Astrocyte (in vitro differentiated cells and primary cell): Measurements from ENCODE around the gene PCDHGA7. TPM values are rescaled to one million over a fixed set of nuclear protein-coding genes. Genes with fewer than 3 reads are reported as not detected.

ENCODE experiments used
- DNase-seq: peaks from one replicate; pipeline ENCODE4 v3.0.0-alpha.2; 2010; ENCODE audit warnings: low read depth
- FAIRE-seq: peaks from 2 replicates; lab custom pipeline; 2011; peaks lifted over from hg19 to GRCh38; lab: Jason Lieb, UNC
- H2AFZ ChIP-seq: 2 replicates; pipeline ENCODE4 v1.6.0; 2012; ENCODE audit warnings: low read depth, low read length, inconsistent platforms
- H3K27ac ChIP-seq: 2 replicates; pipeline ENCODE4 v1.5.1; 2011; ENCODE audit warnings: low read depth, low read length, inconsistent platforms
- H3K27me3 ChIP-seq: 2 replicates; pipeline ENCODE4 v1.6.0; 2011; ENCODE audit warnings: low read length, inconsistent platforms; ENCODE audit not compliant: insufficient read depth
- H3K36me3 ChIP-seq: 2 replicates; pipeline ENCODE4 v1.5.1; 2011; ENCODE audit warnings: low read length, inconsistent platforms; ENCODE audit not compliant: insufficient read depth
- H3K4me1 ChIP-seq: 2 replicates; pipeline ENCODE4 v1.5.1; 2011; ENCODE audit warnings: low read length, inconsistent platforms; ENCODE audit not compliant: insufficient read depth
- H3K4me2 ChIP-seq: 2 replicates; pipeline ENCODE4 v1.6.0; 2012; ENCODE audit warnings: low read length, inconsistent platforms
- H3K4me3 ChIP-seq: 2 replicates; pipeline ENCODE4 v1.5.1; 2011; ENCODE audit warnings: low read depth, mild to moderate bottlenecking, low read length, inconsistent platforms; ENCODE audit not compliant: insufficient read depth
- H3K79me2 ChIP-seq: 2 replicates; pipeline ENCODE4 v1.6.0; 2012; ENCODE audit warnings: mild to moderate bottlenecking, low read length, inconsistent platforms; ENCODE audit not compliant: insufficient read depth
- H3K9ac ChIP-seq: 2 replicates; pipeline ENCODE4 v1.6.0; 2012; ENCODE audit warnings: mild to moderate bottlenecking, low read length, inconsistent platforms
- H3K9me3 ChIP-seq: 2 replicates; pipeline ENCODE4 v1.5.1; 2012; ENCODE audit warnings: low read depth, mild to moderate bottlenecking, low read length, inconsistent platforms; ENCODE audit not compliant: insufficient read depth
- H4K20me1 ChIP-seq: 2 replicates; pipeline ENCODE4 v1.6.0; 2012; ENCODE audit warnings: low read length, inconsistent platforms; ENCODE audit not compliant: insufficient read depth
- H3K27ac Mint-ChIP-seq: one replicate; pipeline ENCODE4 v1.8.0; 2021; ENCODE audit warnings: mild to moderate bottlenecking, mixed read lengths; ENCODE audit not compliant: unreplicated experiment
- H3K27me3 Mint-ChIP-seq: one replicate; pipeline ENCODE4 v1.8.0; 2021; ENCODE audit warnings: low read depth, mixed read lengths; ENCODE audit not compliant: unreplicated experiment
- H3K36me3 Mint-ChIP-seq: one replicate; pipeline ENCODE4 v1.8.0; 2021; ENCODE audit warnings: low read depth, mixed read lengths; ENCODE audit not compliant: unreplicated experiment
- H3K4me1 Mint-ChIP-seq: one replicate; pipeline ENCODE4 v1.8.0; 2021; ENCODE audit warnings: low read depth, mixed read lengths; ENCODE audit not compliant: unreplicated experiment
- H3K4me3 Mint-ChIP-seq: one replicate; pipeline ENCODE4 v1.8.0; 2021; ENCODE audit warnings: mild to moderate bottlenecking, moderate library complexity, mixed read lengths; ENCODE audit not compliant: unreplicated experiment
- H3K9me3 Mint-ChIP-seq: one replicate; pipeline ENCODE4 v1.8.0; 2021; ENCODE audit warnings: mild to moderate bottlenecking, mixed read lengths; ENCODE audit not compliant: unreplicated experiment
- EZH2 ChIP-seq: IDR thresholded peaks from 2 replicates; pipeline ENCODE4 v1.6.1; 2012; ENCODE audit warnings: mild to moderate bottlenecking, low read length, inconsistent platforms; ENCODE audit not compliant: insufficient read depth
- total RNA-seq: library from RNA; stranded (reverse); gene quantifications from 2 replicates; pipeline ENCODE4 v1.2.1, GENCODE V29; 2021
- TF ChIP-seq, protein P1 (sequence below): IDR thresholded peaks from 2 replicates; pipeline ENCODE4 v1.5.1; 2011; ENCODE audit warnings: low read depth, mild to moderate bottlenecking, inconsistent platforms, low read length, moderate library complexity; ENCODE audit not compliant: insufficient read depth

PCDHGA7 gene
- total RNA-seq, 1 donor from 2014 or later: 0.57 TPM

DNA sequence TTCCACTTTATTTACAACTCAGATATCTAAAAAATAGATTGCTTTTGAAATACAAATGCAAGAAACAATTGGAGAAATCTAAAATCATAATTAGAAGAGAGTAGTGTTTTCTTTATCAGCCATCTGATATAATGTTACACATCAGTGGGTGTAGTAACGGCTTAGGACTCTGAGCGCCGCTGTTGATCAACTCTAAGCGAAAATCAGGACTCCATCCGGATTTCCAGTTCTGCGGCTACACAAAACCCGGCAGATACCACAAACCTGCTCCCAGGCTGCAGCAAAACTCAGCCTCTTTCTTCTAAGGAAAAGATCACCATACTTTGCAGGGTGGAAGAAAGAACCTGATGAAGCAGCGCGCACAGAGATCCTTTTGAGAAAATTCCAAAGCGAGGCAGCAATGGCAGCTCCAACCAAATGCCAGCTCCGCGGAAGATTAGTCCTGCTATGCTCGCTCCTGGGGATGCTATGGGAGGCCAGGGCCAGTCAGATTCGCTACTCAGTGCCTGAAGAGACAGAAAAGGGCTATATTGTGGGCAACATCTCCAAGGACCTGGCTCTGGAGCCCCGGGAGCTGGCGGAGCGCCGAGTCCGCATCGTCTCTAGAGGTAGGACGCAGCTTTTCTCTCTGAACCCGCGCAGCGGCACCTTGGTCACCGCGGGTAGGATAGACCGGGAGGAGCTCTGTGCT lies 20.2 kb downstream of the PCDHGA7 start, which contains the start of gene PCDHGA9:
PCDHGA9 (plus strand) TSS at position 226 of the 691 bp plus-strand sequence; CDS start at position 401, 175 bp downstream.
- peaks cover 15% of the 10 kb centered on the region for H3K36me3 Mint-ChIP-seq

DNA sequence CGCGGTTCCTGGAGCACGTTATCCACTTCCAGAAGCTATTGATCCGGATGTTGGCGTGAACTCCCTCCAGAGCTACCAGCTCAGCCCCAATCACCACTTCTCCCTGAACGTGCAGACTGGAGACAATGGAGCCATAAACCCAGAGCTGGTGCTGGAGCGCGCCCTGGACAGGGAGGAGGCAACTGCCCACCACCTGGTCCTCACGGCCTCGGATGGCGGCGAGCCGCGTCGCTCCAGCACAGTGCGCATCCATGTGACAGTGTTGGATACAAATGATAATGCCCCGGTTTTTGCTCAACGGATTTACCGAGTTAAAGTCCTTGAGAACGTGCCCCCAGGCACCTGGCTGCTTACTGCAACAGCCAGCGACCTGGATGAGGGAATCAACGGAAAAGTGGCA lies 20.8 kb downstream of the PCDHGA7 start:
- TF ChIP-seq, protein P1, sequence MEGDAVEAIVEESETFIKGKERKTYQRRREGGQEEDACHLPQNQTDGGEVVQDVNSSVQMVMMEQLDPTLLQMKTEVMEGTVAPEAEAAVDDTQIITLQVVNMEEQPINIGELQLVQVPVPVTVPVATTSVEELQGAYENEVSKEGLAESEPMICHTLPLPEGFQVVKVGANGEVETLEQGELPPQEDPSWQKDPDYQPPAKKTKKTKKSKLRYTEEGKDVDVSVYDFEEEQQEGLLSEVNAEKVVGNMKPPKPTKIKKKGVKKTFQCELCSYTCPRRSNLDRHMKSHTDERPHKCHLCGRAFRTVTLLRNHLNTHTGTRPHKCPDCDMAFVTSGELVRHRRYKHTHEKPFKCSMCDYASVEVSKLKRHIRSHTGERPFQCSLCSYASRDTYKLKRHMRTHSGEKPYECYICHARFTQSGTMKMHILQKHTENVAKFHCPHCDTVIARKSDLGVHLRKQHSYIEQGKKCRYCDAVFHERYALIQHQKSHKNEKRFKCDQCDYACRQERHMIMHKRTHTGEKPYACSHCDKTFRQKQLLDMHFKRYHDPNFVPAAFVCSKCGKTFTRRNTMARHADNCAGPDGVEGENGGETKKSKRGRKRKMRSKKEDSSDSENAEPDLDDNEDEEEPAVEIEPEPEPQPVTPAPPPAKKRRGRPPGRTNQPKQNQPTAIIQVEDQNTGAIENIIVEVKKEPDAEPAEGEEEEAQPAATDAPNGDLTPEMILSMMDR: no peak
- no peak for TF ChIP-seq EZH2
- Histone ChIP-seq H3K79me2 (peaks cover 9% of the 10 kb centered on the region), H3K9me3 (peaks cover 50% of the 10 kb centered on the region), H3K27ac (no peak overlapping the region), H3K4me2 (peak overlapping the region; percentile 75), H4K20me1 (no peaks in the 10 kb centered on the region), H3K27me3 (no peaks in the 10 kb centered on the region), H3K4me1 (no peaks in the 10 kb centered on the region), H3K9ac (no peak overlapping the region), H3K4me3 (no peak overlapping the region), H3K36me3 (no peaks in the 10 kb centered on the region), H2AFZ (peak overlapping the region; percentile 13)
- no peak overlapping the region for H3K27ac Mint-ChIP-seq
- H3K9me3 Mint-ChIP-seq: peaks cover 20% of the 10 kb centered on the region
- H3K27me3 Mint-ChIP-seq: no peaks in the 10 kb centered on the region
- H3K4me1 Mint-ChIP-seq: no peaks in the 10 kb centered on the region
- peaks cover 15% of the 10 kb centered on the region for H3K36me3 Mint-ChIP-seq
- FAIRE-seq (no peak), DNase-seq (no peak)
- H3K4me3 Mint-ChIP-seq: no peak overlapping the region

More for the DNA sequence above, 20.2 kb downstream of the PCDHGA7 start, which contains the start of gene PCDHGA9:
- H3K27ac Mint-ChIP-seq: no peak within 1 kb of the TSS
- Histone ChIP-seq H3K4me1 (no peaks in the 10 kb centered on the region), H3K4me3 (peak within 1 kb of the TSS; percentile 41), H3K27ac (no peak within 1 kb of the TSS), H3K79me2 (peaks cover 9% of the 10 kb centered on the region), H3K27me3 (no peaks in the 10 kb centered on the region), H3K36me3 (no peaks in the 10 kb centered on the region), H3K4me2 (peak within 1 kb of the TSS; percentile 75), H3K9ac (peak within 1 kb of the TSS; percentile 2), H4K20me1 (no peaks in the 10 kb centered on the region), H3K9me3 (peaks cover 46% of the 10 kb centered on the region), H2AFZ (peak within 1 kb of the TSS; percentile 13)
- H3K4me1 Mint-ChIP-seq: no peaks in the 10 kb centered on the region
- H3K27me3 Mint-ChIP-seq: no peaks in the 10 kb centered on the region
- no peak for TF ChIP-seq EZH2
- TF ChIP-seq, protein P1: peak; percentile 32
- H3K4me3 Mint-ChIP-seq: no peak within 1 kb of the TSS
- DNase-seq: no peak
- no peak for FAIRE-seq
- H3K9me3 Mint-ChIP-seq: peaks cover 18% of the 10 kb centered on the region
